Measurements from ENCODE around the gene DDX6. TPM values are rescaled to one million over a fixed set of nuclear protein-coding genes. Genes with fewer than 3 reads are reported as not detected.
"Not testable (repeated sequence)": the region's sequence is repeated elsewhere in the genome, so short reads cannot be mapped to it uniquely, and the experiment has no call there.

The DDX6 gene
- total RNA-seq (100 to 1,000 TPM; 105 to 128 TPM), polyA plus RNA-seq (10 to 100 TPM; 20.3 to 27.8 TPM)
- long read RNA-seq, donor 1, full-length matches to known transcripts: 16 of 34 reads
- long read RNA-seq, donor 1, partial matches to known transcripts: 8 of 34 reads
- long read RNA-seq, donor 1, other reads (novel, unspliced or antisense): 10 of 34 reads
- long read RNA-seq, donor 2, full-length matches to known transcripts: 11 of 25 reads
- long read RNA-seq, donor 2, partial matches to known transcripts: 7 of 25 reads
- long read RNA-seq, donor 2, other reads (novel, unspliced or antisense): 7 of 25 reads

DNA sequence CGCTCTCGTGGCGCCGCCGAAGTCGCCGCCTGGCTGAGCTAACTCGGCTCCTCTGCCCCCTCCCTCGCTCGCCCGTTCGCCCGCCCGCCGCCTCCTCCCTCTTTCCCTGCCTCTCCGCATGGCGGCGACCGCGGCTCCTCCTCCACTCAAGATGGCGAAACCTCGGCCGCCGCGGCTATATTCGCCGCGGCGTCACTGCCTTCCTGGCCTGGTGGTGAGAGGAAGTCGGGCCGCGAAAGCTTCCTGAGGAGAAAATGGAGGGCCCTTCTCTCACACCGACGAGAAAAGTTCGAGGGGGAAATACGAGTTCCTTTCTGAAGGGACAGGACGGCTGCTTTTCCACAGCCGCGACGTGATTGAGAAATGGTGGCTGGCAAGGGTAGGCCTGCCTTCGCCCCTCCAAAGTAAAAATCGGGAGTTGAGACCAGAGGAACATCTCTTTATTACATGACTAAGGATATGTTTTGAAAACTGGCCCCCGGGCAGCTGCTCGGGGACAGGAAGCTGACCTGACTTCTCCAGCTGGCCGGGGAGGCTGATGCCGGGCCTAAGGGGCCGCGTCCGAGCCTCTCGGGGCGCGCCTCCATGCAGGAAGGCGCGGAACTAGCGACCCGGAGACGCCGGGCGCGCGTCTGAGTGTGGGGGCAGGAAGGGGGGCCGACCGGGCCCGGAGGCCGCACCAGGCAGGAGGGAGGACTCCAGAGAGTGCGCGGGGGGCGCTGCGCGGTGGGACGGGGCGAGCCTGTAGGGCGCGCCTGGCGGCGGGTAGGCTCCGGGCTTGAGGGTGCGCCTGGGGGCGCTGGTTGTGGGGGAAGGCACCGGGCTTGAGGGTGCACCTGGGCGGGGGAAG, at the start of gene DDX6:
Gene DDX6, minus strand, starts transcription at position 54 of the 850 bp plus-strand sequence. CDS start 4,913 bp downstream, outside the sequence.
- Histone ChIP-seq H3K27ac (ENCODE audit: low read depth in 1 of 2, low read length in 2 of 2) (peak within 1 kb of the TSS; percentile 71 to 81), H3K9me3 (ENCODE audit: control insufficient read depth, low read length) (no peaks in the 10 kb centered on the region), H3K4me3 (ENCODE audit: low read length in 2 of 2) (peak within 1 kb of the TSS; percentile 71 to 93), H3K4me1 (ENCODE audit: control insufficient read depth in 1 of 2, insufficient read depth in 2 of 2, low read length in 2 of 2) (peaks cover 0 to 2% of the 10 kb centered on the region in 2 donors), H3K27me3 (ENCODE audit: control insufficient read depth in 1 of 2, insufficient read depth in 2 of 2, low read length in 1 of 2) (no peaks in the 10 kb centered on the region), H3K36me3 (ENCODE audit: control insufficient read depth in 1 of 2, insufficient read depth in 2 of 2, low read length in 1 of 2) (no peaks in the 10 kb centered on the region)
- intact Hi-C loops (cut with DNase I): loop anchor here (5.0 kb wide), 3 partner anchors 99 to 136 kb away; partner anchors contain the start of gene BCL9L (in 1 of the 2)
- ATAC-seq (ENCODE audit: low FRiP score) (peak; percentile 94), DNase-seq (peak; percentile 96 to 98)
- WGBS, 2 donors: 1% methylated on average over 67 to 81 of the region's 81 CpGs

GRCh38 chr11:118838905-118839553, 48.1 kb upstream of the DDX6 start:
- intact Hi-C loops (cut with DNase I): no loop called here
- Histone ChIP-seq H3K9me3 (ENCODE audit: control insufficient read depth, low read length) (no peaks in the 10 kb centered on the region), H3K36me3 (ENCODE audit: control insufficient read depth in 1 of 2, insufficient read depth in 2 of 2, low read length in 1 of 2) (no peaks in the 10 kb centered on the region), H3K27ac (ENCODE audit: low read depth in 1 of 2, low read length in 2 of 2) (no peak overlapping the region), H3K4me1 (ENCODE audit: control insufficient read depth in 1 of 2, insufficient read depth in 2 of 2, low read length in 2 of 2) (no peaks in the 10 kb centered on the region), H3K4me3 (ENCODE audit: low read length in 2 of 2) (no peak overlapping the region), H3K27me3 (ENCODE audit: control insufficient read depth in 1 of 2, insufficient read depth in 2 of 2, low read length in 1 of 2) (no peaks in the 10 kb centered on the region)
- ATAC-seq (ENCODE audit: low FRiP score) (no peak), DNase-seq (no peak)
- WGBS, 2 donors: 80 to 85% methylated on average over 4 of the region's 4 CpGs

DNA sequence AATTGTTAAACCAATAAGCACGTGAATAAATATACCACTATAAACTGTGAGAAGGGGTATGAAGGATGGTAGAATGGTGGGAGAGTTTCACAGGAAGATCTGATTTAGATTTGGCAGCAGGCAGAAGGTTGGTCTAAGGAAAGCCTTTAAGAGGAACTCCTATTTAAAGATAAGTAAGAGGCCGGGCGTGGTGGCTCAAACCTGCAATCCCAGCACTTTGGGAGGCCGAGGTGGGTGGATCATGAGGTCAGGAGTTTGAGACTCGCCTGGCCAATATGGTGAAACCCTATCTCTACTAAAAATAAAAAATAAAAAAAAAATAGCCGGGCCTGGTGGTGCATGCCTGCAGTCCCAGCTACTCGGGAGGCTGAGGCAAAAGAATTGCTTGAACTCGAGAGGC, 46.9 kb upstream of the DDX6 start:
- Histone ChIP-seq H3K27me3 (ENCODE audit: control insufficient read depth in 1 of 2, insufficient read depth in 2 of 2, low read length in 1 of 2) (no peaks in the 10 kb centered on the region), H3K4me3 (ENCODE audit: low read length in 2 of 2) (no peak overlapping the region), H3K27ac (ENCODE audit: low read depth in 1 of 2, low read length in 2 of 2) (no peak overlapping the region), H3K4me1 (ENCODE audit: control insufficient read depth in 1 of 2, insufficient read depth in 2 of 2, low read length in 2 of 2) (no peaks in the 10 kb centered on the region), H3K9me3 (ENCODE audit: control insufficient read depth, low read length) (no peaks in the 10 kb centered on the region), H3K36me3 (ENCODE audit: control insufficient read depth in 1 of 2, insufficient read depth in 2 of 2, low read length in 1 of 2) (no peaks in the 10 kb centered on the region)
- intact Hi-C loops (cut with DNase I): no loop called here
- WGBS, 2 donors: 89% methylated on average over 8 of the region's 8 CpGs
- DNase-seq (no peak), ATAC-seq (ENCODE audit: low FRiP score) (no peak)

- H3K27me3 ChIP-seq (ENCODE audit: control insufficient read depth in 1 of 2, insufficient read depth in 2 of 2, low read length in 1 of 2): no peaks in the 10 kb centered on the region
- no peaks in the 10 kb centered on the region for H3K36me3 ChIP-seq (ENCODE audit: control insufficient read depth in 1 of 2, insufficient read depth in 2 of 2, low read length in 1 of 2)
- no peaks in the 10 kb centered on the region for H3K4me1 ChIP-seq (ENCODE audit: control insufficient read depth in 1 of 2, insufficient read depth in 2 of 2, low read length in 2 of 2)
- no peak for ATAC-seq (ENCODE audit: low FRiP score)
- no peak overlapping the region for H3K4me3 ChIP-seq (ENCODE audit: low read length in 2 of 2)
- no peak overlapping the region for H3K27ac ChIP-seq (ENCODE audit: low read depth in 1 of 2, low read length in 2 of 2)
- intact Hi-C loops (cut with DNase I): no loop called here
- H3K9me3 ChIP-seq (ENCODE audit: control insufficient read depth, low read length): no peaks in the 10 kb centered on the region
- DNase-seq: no peak
- 77 to 81% methylated on average over 6 of the region's 6 CpGs for WGBS, 2 donors
Measured at GRCh38 chr11:118834427-118835028, 43.6 kb upstream of the DDX6 start.

GRCh38 chr11:118827118-118827517, 36.2 kb upstream of the DDX6 start:
- H3K27ac ChIP-seq (ENCODE audit: low read depth in 1 of 2, low read length in 2 of 2): no peak overlapping the region
- no peak for DNase-seq
- intact Hi-C loops (cut with DNase I): no loop called here
- H3K27me3 ChIP-seq (ENCODE audit: control insufficient read depth in 1 of 2, insufficient read depth in 2 of 2, low read length in 1 of 2): no peaks in the 10 kb centered on the region
- H3K36me3 ChIP-seq (ENCODE audit: control insufficient read depth in 1 of 2, insufficient read depth in 2 of 2, low read length in 1 of 2): no peaks in the 10 kb centered on the region
- no peak for ATAC-seq (ENCODE audit: low FRiP score)
- H3K9me3 ChIP-seq (ENCODE audit: control insufficient read depth, low read length): no peaks in the 10 kb centered on the region
- no peaks in the 10 kb centered on the region for H3K4me1 ChIP-seq (ENCODE audit: control insufficient read depth in 1 of 2, insufficient read depth in 2 of 2, low read length in 2 of 2)
- no peak overlapping the region for H3K4me3 ChIP-seq (ENCODE audit: low read length in 2 of 2)
- 92 to 94% methylated on average over 7 of the region's 7 CpGs for WGBS, 2 donors

GRCh38 chr11:118822936-118823510, 32.1 kb upstream of the DDX6 start:
- DNase-seq; H3K27me3 ChIP-seq (ENCODE audit: control insufficient read depth in 1 of 2, insufficient read depth in 2 of 2, low read length in 1 of 2); H3K4me1 ChIP-seq (ENCODE audit: control insufficient read depth in 1 of 2, insufficient read depth in 2 of 2, low read length in 2 of 2); H3K4me3 ChIP-seq (ENCODE audit: low read length in 2 of 2); H3K36me3 ChIP-seq (ENCODE audit: control insufficient read depth in 1 of 2, insufficient read depth in 2 of 2, low read length in 1 of 2); intact Hi-C loops (cut with DNase I); H3K9me3 ChIP-seq (ENCODE audit: control insufficient read depth, low read length); H3K27ac ChIP-seq (ENCODE audit: low read depth in 1 of 2, low read length in 2 of 2); ATAC-seq (ENCODE audit: low FRiP score): not testable (repeated sequence)
- WGBS, 2 donors: 85 to 93% methylated on average over 8 of the region's 8 CpGs

GRCh38 chr11:118820412-118821357, 29.7 kb upstream of the DDX6 start:
- peak; percentile 92 to 96 for DNase-seq
- Histone ChIP-seq H3K9me3 (ENCODE audit: control insufficient read depth, low read length) (no peaks in the 10 kb centered on the region), H3K4me1 (ENCODE audit: control insufficient read depth in 1 of 2, insufficient read depth in 2 of 2, low read length in 2 of 2) (no peaks in the 10 kb centered on the region), H3K27ac (ENCODE audit: low read depth in 1 of 2, low read length in 2 of 2) (peak overlapping the region in 1 of 2 donors; percentile 68), H3K4me3 (ENCODE audit: low read length in 2 of 2) (no peak overlapping the region), H3K36me3 (ENCODE audit: control insufficient read depth in 1 of 2, insufficient read depth in 2 of 2, low read length in 1 of 2) (no peaks in the 10 kb centered on the region), H3K27me3 (ENCODE audit: control insufficient read depth in 1 of 2, insufficient read depth in 2 of 2, low read length in 1 of 2) (no peaks in the 10 kb centered on the region)
- 8 to 12% methylated on average over 14 of the region's 14 CpGs for WGBS, 2 donors
- ATAC-seq (ENCODE audit: low FRiP score): peak; percentile 93
- intact Hi-C loops (cut with DNase I): loop anchor here in 1 of 2 donors (1.0 kb wide), 1 partner anchor 66 kb away; no protein-coding TSS in a partner anchor
